HG02798 (cell line): ENCODE results near the gene NCAM2.

Source experiments
- ATAC-seq: cut with Tn5 transposase; IDR thresholded peaks from one replicate; pipeline ENCODE4 v1.9.1; 2021; ENCODE audit warnings: mild to moderate bottlenecking; ENCODE audit not compliant: unreplicated experiment, poor library complexity

Gene NCAM2

GRCh38 chr21:21025742-21026141 is 27.5 kb downstream of the NCAM2 start:
- ATAC-seq: no peak

GRCh38 chr21:21028275-21028820 is 30.1 kb downstream of the NCAM2 start:
- ATAC-seq: no peak

- no peak for ATAC-seq
These were observed 31.0 kb downstream of the NCAM2 start for GRCh38 chr21:21029164-21029563.

GRCh38 chr21:21030311-21030710 is 32.1 kb downstream of the NCAM2 start:
- ATAC-seq: no peak

GRCh38 chr21:21034036-21034435 is 35.8 kb downstream of the NCAM2 start:
- ATAC-seq: no peak

- ATAC-seq: no peak
These were observed 41.5 kb downstream of the NCAM2 start for GRCh38 chr21:21039624-21040170.

GRCh38 chr21:21045518-21045917 is 47.3 kb downstream of the NCAM2 start:
- no peak for ATAC-seq

- ATAC-seq: no peak
These were observed 47.9 kb downstream of the NCAM2 start for GRCh38 chr21:21046063-21046462.

- ATAC-seq: no peak
These were observed 53.2 kb downstream of the NCAM2 start for GRCh38 chr21:21051109-21052055.

- ATAC-seq: no peak
These were observed 54.5 kb downstream of the NCAM2 start for GRCh38 chr21:21052672-21053071.

GRCh38 chr21:21057349-21058062 is 59.3 kb downstream of the NCAM2 start:
- ATAC-seq: no peak

GRCh38 chr21:21063828-21064227 is 65.6 kb downstream of the NCAM2 start:
- ATAC-seq: no peak

- ATAC-seq: no peak
These were observed 66.1 kb downstream of the NCAM2 start for GRCh38 chr21:21064353-21064752.

- ATAC-seq: no peak
These were observed 69.2 kb downstream of the NCAM2 start for GRCh38 chr21:21067375-21067774.

- ATAC-seq: no peak
These were observed 76.1 kb downstream of the NCAM2 start for GRCh38 chr21:21074305-21074704.

GRCh38 chr21:21076051-21076450 is 77.8 kb downstream of the NCAM2 start:
- ATAC-seq: no peak

GRCh38 chr21:21076491-21076890 is 78.3 kb downstream of the NCAM2 start:
- ATAC-seq: no peak

GRCh38 chr21:21079646-21080045 is 81.4 kb downstream of the NCAM2 start:
- ATAC-seq: no peak

GRCh38 chr21:21084179-21084578 is 86.0 kb downstream of the NCAM2 start:
- no peak for ATAC-seq

GRCh38 chr21:21085206-21085605 is 87.0 kb downstream of the NCAM2 start:
- no peak for ATAC-seq

- no peak for ATAC-seq
These were observed 98.7 kb downstream of the NCAM2 start for GRCh38 chr21:21096956-21097355.
